Left renal cortex interstitium (tissue), 4 donors: ENCODE results near the gene TIGD1. TPM values are rescaled to one million over a fixed set of nuclear protein-coding genes. Genes with fewer than 3 reads are reported as not detected.

ENCODE experiments used
- DNase-seq, 4 donors: peaks; one replicate each; pipeline ENCODE4 v3.0.0-alpha.2; 2013; ENCODE audit warnings: low read depth in 4 of 4, low spot score in 2 of 4, missing footprints in 1 of 4
- polyA plus RNA-seq, 4 donors: library from polyadenylated mRNA; unstranded; fragments of 120-200 nt; gene quantifications; one replicate each; pipeline ENCODE4 v1.2.1, GENCODE V29; 2013; ENCODE audit not compliant: insufficient read length in 4 of 4

The TIGD1 gene
- polyA plus RNA-seq, 4 donors = 11.0 to 13.3 (median 12.1) TPM

- DNase-seq = no peak
Observed at GRCh38 chr2:232525791-232526371, 24.5 kb downstream of the TIGD1 start, which contains the start of gene CHRND. CHRND (plus strand) TSS chr2:232526160; CDS start chr2:232526216, 56 bp downstream.

- DNase-seq = no peak
Observed at GRCh38 chr2:232525199-232525598, 25.2 kb downstream of the TIGD1 start.

GRCh38 chr2:232524771-232525170 is 25.6 kb downstream of the TIGD1 start:
- DNase-seq = no peak

GRCh38 chr2:232523682-232524597 is 26.4 kb downstream of the TIGD1 start:
- DNase-seq = no peak

GRCh38 chr2:232523402-232523681 is 27.0 kb downstream of the TIGD1 start:
- DNase-seq = no peak

- no peak for DNase-seq
Observed at GRCh38 chr2:232522623-232523401, 27.5 kb downstream of the TIGD1 start.

GRCh38 chr2:232521959-232522622 is 28.3 kb downstream of the TIGD1 start:
- no peak for DNase-seq

- DNase-seq = no peak
Observed at GRCh38 chr2:232521098-232521497, 29.3 kb downstream of the TIGD1 start.

- DNase-seq = no peak
Observed at GRCh38 chr2:232520489-232520888, 29.9 kb downstream of the TIGD1 start.

GRCh38 chr2:232519581-232520438 is 30.5 kb downstream of the TIGD1 start, which contains the start of gene PRSS56:
PRSS56 (plus strand) TSS chr2:232520388; CDS start chr2:232520599, 211 bp downstream.
- no peak for DNase-seq

GRCh38 chr2:232518844-232519243 is 31.5 kb downstream of the TIGD1 start:
- DNase-seq = no peak

- no peak for DNase-seq
Observed at GRCh38 chr2:232516551-232516950, 33.8 kb downstream of the TIGD1 start.

- DNase-seq = no peak
Observed at GRCh38 chr2:232515639-232516038, 34.7 kb downstream of the TIGD1 start.

- DNase-seq = no peak
Observed at GRCh38 chr2:232513353-232513752, 37.0 kb downstream of the TIGD1 start.

GRCh38 chr2:232512602-232513001 is 37.8 kb downstream of the TIGD1 start:
- no peak for DNase-seq

- no peak for DNase-seq
Observed at GRCh38 chr2:232511336-232511890, 38.9 kb downstream of the TIGD1 start.

GRCh38 chr2:232508251-232508650 is 42.1 kb downstream of the TIGD1 start:
- no peak for DNase-seq

- no peak for DNase-seq
Observed at GRCh38 chr2:232506709-232507108, 43.6 kb downstream of the TIGD1 start.

GRCh38 chr2:232505856-232506255 is 44.5 kb downstream of the TIGD1 start:
- no peak for DNase-seq
